Smooth muscle cell (in vitro differentiated cells): ENCODE results near the gene RPL39. TPM values are rescaled to one million over a fixed set of nuclear protein-coding genes. Genes with fewer than 3 reads are reported as not detected.
A peak's percentile ranks its signal among the peaks of the same experiment; 100 is the strongest.
"Not testable (repeated sequence)": the region's sequence is repeated elsewhere in the genome, so short reads cannot be mapped to it uniquely, and the experiment has no call there.

Experiments
- DNase-seq: peaks from one replicate; lab custom pipeline; 2025; ENCODE audit not compliant: unreplicated experiment; lab: John Stamatoyannopoulos, UW
- H2AFZ ChIP-seq: fragments of 200-600 bp; sonication (generic); 2 replicates; pipeline ENCODE4 v1.6.0; 2016; ENCODE audit warnings: antibody characterized with exemption, low read depth, mild to moderate bottlenecking
- H3F3A ChIP-seq: fragments of 200-600 bp; sonication (generic); 2 replicates; pipeline ENCODE4 v1.6.0; 2017; ENCODE audit warnings: antibody characterized with exemption, low read depth
- H3K27ac ChIP-seq: fragments of 200-600 bp; sonication (generic); 2 replicates; pipeline ENCODE4 v1.5.1; 2016; ENCODE audit warnings: low read depth, mild to moderate bottlenecking
- H3K27me3 ChIP-seq: fragments of 200-600 bp; sonication (generic); 2 replicates; pipeline ENCODE4 v1.6.1; 2016; ENCODE audit warnings: low read depth, mild to moderate bottlenecking
- H3K36me3 ChIP-seq: fragments of 200-600 bp; sonication (generic); 2 replicates; pipeline ENCODE4 v1.5.1; 2016; ENCODE audit warnings: low read depth
- H3K4me1 ChIP-seq: fragments of 200-600 bp; sonication (generic); 2 replicates; pipeline ENCODE4 v1.5.1; 2016; ENCODE audit warnings: low read depth
- H3K4me2 ChIP-seq: fragments of 200-600 bp; sonication (generic); 2 replicates; pipeline ENCODE4 v1.6.0; 2016; ENCODE audit warnings: mild to moderate bottlenecking
- H3K4me3 ChIP-seq: fragments of 200-600 bp; sonication (generic); 2 replicates; pipeline ENCODE4 v1.5.1; 2016; ENCODE audit warnings: mild to moderate bottlenecking
- H3K79me2 ChIP-seq: fragments of 200-600 bp; sonication (generic); 2 replicates; pipeline ENCODE4 v1.6.0; 2016; ENCODE audit warnings: low read depth, mild to moderate bottlenecking
- H3K9ac ChIP-seq: fragments of 200-600 bp; sonication (generic); 2 replicates; pipeline ENCODE4 v1.6.0; 2016; ENCODE audit warnings: low read depth
- H3K9me3 ChIP-seq: fragments of 200-600 bp; sonication (generic); replicated peaks from 2 replicates; pipeline ENCODE4 v1.5.1; 2016; ENCODE audit warnings: low read depth
- H4K20me1 ChIP-seq: fragments of 200-600 bp; sonication (generic); 2 replicates; pipeline ENCODE4 v1.6.0; 2016; ENCODE audit warnings: low read depth
- WGBS: methylation state at CpG from one replicate; pipeline ENCODE4 v1.1.7; 2016; ENCODE audit warnings: low lambda C conversion rate; 5-methylcytosine and 5-hydroxymethylcytosine counted together
- polyA plus RNA-seq: library from polyadenylated mRNA; unstranded; fragments of >200 nt; fragmentation: Nextera tagmentation; extraction: Ambion mirVana; gene quantifications from 2 replicates; pipeline ENCODE4 v1.2.1, GENCODE V29; 2016
- total RNA-seq: library from RNA; depleted of rRNA; stranded (reverse); fragments of >200 nt; gene quantifications from 2 replicates; pipeline ENCODE4 v1.2.3, GENCODE V29; 2014
- TF ChIP-seq, protein P1 (sequence below): fragments of 200-600 bp; sonication (generic); IDR thresholded peaks from 2 replicates; pipeline ENCODE4 v1.5.1; 2017; ENCODE audit warnings: borderline replicate concordance, mild to moderate bottlenecking, antibody characterized with exemption; ENCODE audit not compliant: insufficient read depth, poor library complexity, severe bottlenecking

The RPL39 gene
- total and polyA plus RNA-seq, 2 experiments from 2014 or later: 764 to 4,767 TPM

DNA sequence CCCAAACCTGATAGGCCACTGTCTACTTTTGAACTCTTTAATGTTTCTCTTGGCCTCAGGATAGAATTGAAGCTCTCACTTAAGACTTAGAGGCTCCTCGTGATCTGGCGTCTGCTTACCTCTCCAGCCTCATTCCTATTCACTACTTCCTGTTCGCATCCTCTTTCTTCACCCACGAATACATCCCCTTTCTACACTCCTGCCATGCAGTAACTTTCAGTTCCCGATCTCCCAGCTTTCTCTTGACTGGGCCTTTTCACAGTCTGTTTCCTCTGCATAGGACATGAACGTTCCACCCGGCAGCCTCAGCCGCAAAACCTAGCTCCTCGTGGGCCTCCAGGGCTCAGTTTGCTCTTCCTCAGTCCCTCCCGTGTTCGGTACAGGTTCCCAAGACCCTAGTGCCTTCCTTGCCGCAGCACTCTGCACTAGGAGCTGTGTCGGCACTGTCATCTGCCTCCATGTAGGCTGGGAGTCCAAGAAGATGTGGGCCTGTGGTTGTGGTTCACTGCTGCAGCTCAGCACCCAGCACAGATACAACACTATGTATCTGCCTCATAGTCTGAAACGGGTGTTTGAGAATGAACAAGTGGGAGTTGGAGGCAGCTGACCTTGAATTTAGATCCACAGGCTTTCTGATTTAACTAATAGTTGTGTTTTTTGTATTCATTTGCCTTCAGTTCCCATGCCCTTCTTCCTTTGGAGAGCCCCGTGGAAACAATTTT is 15.8 kb downstream of the RPL39 start:
- TF ChIP-seq, protein P1, sequence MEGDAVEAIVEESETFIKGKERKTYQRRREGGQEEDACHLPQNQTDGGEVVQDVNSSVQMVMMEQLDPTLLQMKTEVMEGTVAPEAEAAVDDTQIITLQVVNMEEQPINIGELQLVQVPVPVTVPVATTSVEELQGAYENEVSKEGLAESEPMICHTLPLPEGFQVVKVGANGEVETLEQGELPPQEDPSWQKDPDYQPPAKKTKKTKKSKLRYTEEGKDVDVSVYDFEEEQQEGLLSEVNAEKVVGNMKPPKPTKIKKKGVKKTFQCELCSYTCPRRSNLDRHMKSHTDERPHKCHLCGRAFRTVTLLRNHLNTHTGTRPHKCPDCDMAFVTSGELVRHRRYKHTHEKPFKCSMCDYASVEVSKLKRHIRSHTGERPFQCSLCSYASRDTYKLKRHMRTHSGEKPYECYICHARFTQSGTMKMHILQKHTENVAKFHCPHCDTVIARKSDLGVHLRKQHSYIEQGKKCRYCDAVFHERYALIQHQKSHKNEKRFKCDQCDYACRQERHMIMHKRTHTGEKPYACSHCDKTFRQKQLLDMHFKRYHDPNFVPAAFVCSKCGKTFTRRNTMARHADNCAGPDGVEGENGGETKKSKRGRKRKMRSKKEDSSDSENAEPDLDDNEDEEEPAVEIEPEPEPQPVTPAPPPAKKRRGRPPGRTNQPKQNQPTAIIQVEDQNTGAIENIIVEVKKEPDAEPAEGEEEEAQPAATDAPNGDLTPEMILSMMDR: no peak
- no peak overlapping the region for H2AFZ ChIP-seq
- no peaks in the 10 kb centered on the region for H4K20me1 ChIP-seq
- H3K9me3 ChIP-seq: no peaks in the 10 kb centered on the region
- H3K79me2 ChIP-seq: no peaks in the 10 kb centered on the region
- H3K4me2 ChIP-seq: no peak overlapping the region
- no peak overlapping the region for H3K4me3 ChIP-seq
- H3K9ac ChIP-seq: no peak overlapping the region
- DNase-seq: no peak
- no peaks in the 10 kb centered on the region for H3K36me3 ChIP-seq
- no peaks in the 10 kb centered on the region for H3F3A ChIP-seq
- 87% methylated on average over 15 of the region's 15 CpGs for WGBS
- H3K27me3 ChIP-seq: no peaks in the 10 kb centered on the region
- H3K27ac ChIP-seq: no peak overlapping the region
- H3K4me1 ChIP-seq: no peaks in the 10 kb centered on the region

DNA sequence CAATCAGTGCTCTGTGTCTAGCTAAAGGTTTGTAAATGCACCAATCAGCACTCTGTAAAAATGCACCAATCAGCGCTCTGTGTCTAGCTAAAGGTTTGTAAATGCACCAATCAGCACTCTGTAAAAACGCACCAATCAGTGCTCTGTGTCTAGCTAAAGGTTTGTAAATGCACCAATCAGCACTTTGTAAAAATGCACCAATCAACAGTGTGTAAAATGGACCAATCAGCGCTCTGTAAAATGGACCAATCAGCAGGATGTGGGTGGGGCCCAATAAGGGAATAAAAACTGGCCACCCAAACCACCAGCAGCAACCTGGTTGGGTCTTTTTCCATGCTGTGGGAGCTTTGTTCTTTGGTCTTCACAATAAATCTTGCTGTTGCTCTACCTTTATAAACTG is 22.0 kb downstream of the RPL39 start:
- not testable (repeated sequence) for H4K20me1 ChIP-seq, H3K4me1 ChIP-seq, H3K4me2 ChIP-seq, H3F3A ChIP-seq, DNase-seq, H3K9me3 ChIP-seq, H3K79me2 ChIP-seq, H2AFZ ChIP-seq, H3K4me3 ChIP-seq, H3K9ac ChIP-seq, H3K36me3 ChIP-seq, H3K27ac ChIP-seq, H3K27me3 ChIP-seq
- WGBS: 91% methylated on average over 3 of the region's 3 CpGs

DNA sequence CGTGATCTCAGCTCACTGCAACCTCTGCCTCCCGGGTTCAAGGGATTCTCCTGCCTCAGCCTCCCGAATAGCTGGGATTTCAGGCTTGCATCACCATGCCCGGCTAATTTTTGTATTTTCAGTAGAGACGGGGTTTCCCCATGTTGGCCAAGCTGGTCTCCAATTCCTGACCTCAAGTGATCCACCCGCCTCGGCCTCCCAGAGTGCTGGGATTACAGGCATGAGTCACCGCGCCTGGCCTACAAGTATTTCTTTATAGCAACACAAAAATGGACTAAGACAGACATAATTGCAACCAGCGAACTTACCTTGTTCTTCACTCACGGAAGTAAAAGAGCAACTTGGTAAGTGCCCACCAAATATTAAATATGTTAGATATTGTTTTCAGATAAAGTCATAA is 23.0 kb downstream of the RPL39 start:
- H3K4me3 ChIP-seq, H3K9ac ChIP-seq, DNase-seq, H3K9me3 ChIP-seq, H3K4me2 ChIP-seq, H4K20me1 ChIP-seq, H3K36me3 ChIP-seq, H3F3A ChIP-seq, H3K27me3 ChIP-seq, H2AFZ ChIP-seq, H3K79me2 ChIP-seq, H3K4me1 ChIP-seq: not testable (repeated sequence)
- 48% methylated on average over 11 of the region's 11 CpGs for WGBS
- peak overlapping the region; percentile 21 for H3K27ac ChIP-seq

DNA sequence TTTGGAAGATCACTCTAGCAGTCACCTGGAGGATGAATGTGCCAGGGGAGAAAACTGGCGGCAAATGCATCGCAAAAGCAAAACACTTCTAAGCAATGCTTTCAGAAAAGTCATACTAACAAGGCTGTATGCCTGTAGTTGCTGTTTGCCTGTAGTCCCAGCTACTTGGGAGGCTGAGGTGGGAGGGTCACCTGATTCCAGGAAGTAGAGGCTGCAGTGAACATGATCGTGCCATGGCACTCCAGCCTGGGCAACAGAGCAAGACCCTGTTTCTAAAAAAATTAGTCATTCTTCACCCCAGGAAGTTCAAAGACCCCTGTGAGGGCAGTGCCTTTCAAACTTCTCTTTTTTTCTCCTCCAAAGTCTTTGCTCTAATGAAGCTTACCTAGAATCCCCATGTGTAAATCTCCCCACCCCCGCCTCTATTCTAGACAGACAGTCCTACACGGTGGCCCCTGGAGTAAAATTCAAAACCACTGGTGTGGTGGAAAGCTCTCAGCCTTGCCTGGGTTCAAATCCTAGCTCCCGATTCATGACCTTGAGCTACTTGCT is 27.5 kb downstream of the RPL39 start:
- Histone ChIP-seq H3K9ac (no peak overlapping the region), H2AFZ (no peak overlapping the region), H3K9me3 (no peaks in the 10 kb centered on the region), H3K27me3 (peaks cover 12% of the 10 kb centered on the region), H4K20me1 (no peaks in the 10 kb centered on the region), H3K4me1 (no peaks in the 10 kb centered on the region), H3K27ac (no peak overlapping the region), H3K4me3 (no peak overlapping the region), H3K36me3 (no peaks in the 10 kb centered on the region), H3F3A (no peaks in the 10 kb centered on the region), H3K79me2 (no peaks in the 10 kb centered on the region), H3K4me2 (no peak overlapping the region)
- DNase-seq: no peak
- TF ChIP-seq, protein P1: no peak
- 81% methylated on average over 6 of the region's 6 CpGs for WGBS
